ENCODE results near the gene TOP1.

- TF ChIP-seq POLR2A (IDR thresholded peaks at IDR 0.05; ENCODE audit: low read length) (no peak), GATA1 (IDR thresholded peaks at IDR 0.05; ENCODE audit: low read depth, low read length) (no peak)
These were observed 52.7 kb downstream of the TOP1 start for GRCh38 chr20:41081276-41081814.
